Fibroblast of villous mesenchyme (primary cell): Measurements from ENCODE around the gene PIP5K1C. TPM values are rescaled to one million over a fixed set of nuclear protein-coding genes. Genes with fewer than 3 reads are reported as not detected.

ENCODE experiments used
- DNase-seq: peaks from one replicate; pipeline ENCODE4 v3.0.0-alpha.2; 2010; ENCODE audit warnings: low read depth
- H3K4me3 ChIP-seq: 2 replicates; pipeline ENCODE4 v1.5.1; 2011; ENCODE audit warnings: low read depth, mild to moderate bottlenecking, low read length
- CTCF ChIP-seq: IDR thresholded peaks from 2 replicates; pipeline ENCODE4 v1.5.1; 2012; ENCODE audit warnings: low read depth, mild to moderate bottlenecking, low read length; ENCODE audit not compliant: insufficient read depth
- total RNA-seq: library from RNA; depleted of rRNA; stranded (reverse); fragments of >200 nt; gene quantifications from 2 replicates; pipeline ENCODE4 v1.2.3, GENCODE V29; 2012

Gene PIP5K1C
- total RNA-seq, 1 donor: 46.2 TPM

- DNase-seq: no peak
- no peak overlapping the region for H3K4me3 ChIP-seq
- no peak for TF ChIP-seq CTCF
Observed at GRCh38 chr19:3603121-3603811, 97.0 kb downstream of the PIP5K1C start.

DNA sequence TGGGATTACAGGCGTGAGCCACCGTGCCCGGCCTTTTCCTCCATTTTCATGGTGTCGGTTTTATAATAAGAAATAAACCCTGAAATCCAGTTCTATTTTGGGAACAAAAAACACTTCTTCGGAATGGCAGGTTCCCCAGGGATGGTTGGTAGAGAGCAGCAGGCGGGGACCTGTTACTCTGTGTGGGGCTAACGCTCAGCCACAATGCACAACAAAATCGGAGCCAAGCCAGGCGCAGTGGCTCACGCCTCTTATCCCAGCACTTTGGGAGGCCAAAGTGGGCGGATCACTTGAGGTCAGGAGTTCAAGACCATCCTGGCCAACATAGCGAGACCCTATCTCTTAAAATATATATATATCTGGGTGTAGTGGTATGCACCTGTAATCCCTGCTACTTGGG lies 99.2 kb downstream of the PIP5K1C start:
- TF ChIP-seq CTCF: no peak
- no peak overlapping the region for H3K4me3 ChIP-seq
- no peak for DNase-seq

GRCh38 chr19:3599776-3600187 lies 100.5 kb downstream of the PIP5K1C start:
- no peak overlapping the region for H3K4me3 ChIP-seq
- no peak for TF ChIP-seq CTCF
- DNase-seq: no peak

DNA sequence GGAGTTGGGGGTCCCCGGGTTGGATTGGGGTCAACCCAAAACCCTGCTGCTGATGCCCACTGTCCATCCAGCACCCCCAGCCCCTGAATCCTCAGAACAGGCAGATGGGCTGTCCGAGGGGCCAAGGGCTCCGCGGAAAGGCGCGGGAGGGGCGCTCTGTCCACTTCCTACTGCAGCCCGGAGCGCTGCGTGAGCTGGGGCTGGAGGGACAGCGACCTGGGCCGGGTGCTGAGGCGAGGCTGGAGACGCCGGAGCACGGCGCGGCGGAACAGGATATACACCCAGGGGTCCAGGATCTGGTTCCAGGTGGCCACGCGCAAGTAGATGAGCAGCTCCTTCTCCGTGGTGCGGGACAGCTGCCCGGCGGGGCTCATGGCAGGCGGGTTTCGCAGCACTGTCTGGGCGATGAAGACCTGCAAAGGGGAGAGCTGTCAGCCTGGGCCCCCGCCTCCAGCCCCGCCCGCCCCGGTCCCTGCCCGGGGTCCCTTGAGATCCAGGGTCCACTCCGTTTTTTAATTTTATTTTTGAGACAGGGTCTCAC lies 104.7 kb downstream of the PIP5K1C start:
- no peak for TF ChIP-seq CTCF
- DNase-seq: no peak
- no peak overlapping the region for H3K4me3 ChIP-seq

- no peak for TF ChIP-seq CTCF
- no peak for DNase-seq
- no peak overlapping the region for H3K4me3 ChIP-seq
Observed at GRCh38 chr19:3593156-3593555, 107.1 kb downstream of the PIP5K1C start.

GRCh38 chr19:3591876-3592613 lies 108.2 kb downstream of the PIP5K1C start:
- H3K4me3 ChIP-seq: no peak overlapping the region
- no peak for TF ChIP-seq CTCF
- no peak for DNase-seq
